NB4 (cell line): ENCODE data around the gene MACROD2.

Experiments
- DNase-seq: peaks from one replicate; pipeline ENCODE4 v3.0.0; 2010; ENCODE audit warnings: low read depth
- H3K4me3 ChIP-seq: one replicate; pipeline ENCODE4 v1.5.1; 2011; ENCODE audit warnings: mild to moderate bottlenecking, low read depth, low read length, moderate library complexity
- MAX ChIP-seq: IDR thresholded peaks from 2 replicates; pipeline ENCODE4 v1.6.1; 2011; ENCODE audit warnings: low read depth, low read length
- MYC ChIP-seq: IDR thresholded peaks from 2 replicates; pipeline ENCODE4 v1.6.1; 2011; ENCODE audit warnings: low read depth, low read length
- POLR2A ChIP-seq: IDR thresholded peaks from 2 replicates; pipeline ENCODE4 v1.6.1; 2011; ENCODE audit warnings: mild to moderate bottlenecking; ENCODE audit not compliant: insufficient read length; ENCODE audit errors: extremely low read depth
- TF ChIP-seq, protein P1 (sequence below): IDR thresholded peaks from one replicate; pipeline ENCODE4 v1.5.1; 2012; ENCODE audit warnings: low read depth, low read length

The MACROD2 gene

DNA sequence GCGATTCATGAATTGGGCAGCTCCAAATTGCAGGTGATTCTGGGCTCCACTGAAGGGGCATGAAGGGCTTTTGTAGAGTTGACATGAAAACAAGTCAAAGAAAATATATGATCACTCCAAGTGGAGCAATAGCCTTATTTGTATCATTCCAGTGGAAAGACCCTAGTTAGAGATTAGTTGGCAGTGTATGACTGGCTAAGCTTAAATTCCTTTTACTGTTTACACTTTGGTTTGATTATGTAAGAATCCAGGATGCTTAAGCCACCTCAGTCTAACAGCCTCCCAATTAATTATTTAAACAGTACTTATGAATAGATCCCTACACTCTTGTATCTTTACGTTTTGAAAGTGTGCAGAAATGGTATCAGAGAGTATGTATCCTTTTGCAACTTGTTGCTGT, 1865.5 kb downstream of the MACROD2 start:
- no peak overlapping the region for H3K4me3 ChIP-seq
- TF ChIP-seq, protein P1, sequence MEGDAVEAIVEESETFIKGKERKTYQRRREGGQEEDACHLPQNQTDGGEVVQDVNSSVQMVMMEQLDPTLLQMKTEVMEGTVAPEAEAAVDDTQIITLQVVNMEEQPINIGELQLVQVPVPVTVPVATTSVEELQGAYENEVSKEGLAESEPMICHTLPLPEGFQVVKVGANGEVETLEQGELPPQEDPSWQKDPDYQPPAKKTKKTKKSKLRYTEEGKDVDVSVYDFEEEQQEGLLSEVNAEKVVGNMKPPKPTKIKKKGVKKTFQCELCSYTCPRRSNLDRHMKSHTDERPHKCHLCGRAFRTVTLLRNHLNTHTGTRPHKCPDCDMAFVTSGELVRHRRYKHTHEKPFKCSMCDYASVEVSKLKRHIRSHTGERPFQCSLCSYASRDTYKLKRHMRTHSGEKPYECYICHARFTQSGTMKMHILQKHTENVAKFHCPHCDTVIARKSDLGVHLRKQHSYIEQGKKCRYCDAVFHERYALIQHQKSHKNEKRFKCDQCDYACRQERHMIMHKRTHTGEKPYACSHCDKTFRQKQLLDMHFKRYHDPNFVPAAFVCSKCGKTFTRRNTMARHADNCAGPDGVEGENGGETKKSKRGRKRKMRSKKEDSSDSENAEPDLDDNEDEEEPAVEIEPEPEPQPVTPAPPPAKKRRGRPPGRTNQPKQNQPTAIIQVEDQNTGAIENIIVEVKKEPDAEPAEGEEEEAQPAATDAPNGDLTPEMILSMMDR, result no peak
- TF ChIP-seq MAX, result no peak
- no peak for TF ChIP-seq MYC
- no peak for TF ChIP-seq POLR2A
- DNase-seq, result no peak

DNA sequence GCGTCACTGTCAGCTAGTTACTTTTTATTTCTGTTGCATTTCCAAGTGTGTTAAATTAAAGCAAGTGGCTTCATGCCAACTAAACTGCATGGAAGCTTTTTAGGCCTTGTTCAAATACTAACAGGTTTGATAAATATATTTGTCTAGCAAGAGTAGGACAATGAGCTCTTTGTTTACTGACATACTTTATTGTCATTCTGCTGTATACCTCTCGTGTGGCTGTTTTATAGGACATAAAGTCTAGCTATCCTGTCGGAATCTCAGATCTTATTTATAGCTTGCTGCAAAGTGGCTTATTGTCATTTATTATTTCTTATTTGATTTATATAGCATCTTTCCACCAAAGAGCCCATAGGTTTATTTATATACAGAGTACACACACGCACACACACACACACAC, 1866.9 kb downstream of the MACROD2 start:
- TF ChIP-seq POLR2A (no peak), MYC (no peak), MAX (no peak)
- TF ChIP-seq, protein P1, result no peak
- no peak for DNase-seq
- H3K4me3 ChIP-seq, result no peak overlapping the region

DNA sequence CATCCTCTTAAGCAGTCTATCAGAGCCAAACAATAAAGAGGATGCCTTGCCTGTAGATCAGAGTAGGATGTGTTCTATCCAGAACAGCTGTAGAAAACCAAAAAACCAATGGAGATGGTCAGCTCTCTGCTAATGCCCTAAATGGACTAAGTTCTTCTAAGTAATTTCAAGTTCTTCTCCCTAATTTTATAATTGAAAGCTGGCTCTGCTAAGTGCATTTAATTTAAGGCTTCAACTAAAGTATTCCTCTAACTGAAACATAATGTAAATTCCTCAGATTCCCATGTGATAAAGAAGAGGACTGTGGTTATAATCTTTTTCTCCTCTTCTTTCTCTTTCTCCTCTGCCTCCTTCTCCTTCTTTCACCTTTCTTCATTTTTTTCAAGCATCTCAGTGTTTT, 1868.4 kb downstream of the MACROD2 start:
- TF ChIP-seq MYC (no peak), POLR2A (no peak), MAX (no peak)
- TF ChIP-seq, protein P1, result no peak

DNA sequence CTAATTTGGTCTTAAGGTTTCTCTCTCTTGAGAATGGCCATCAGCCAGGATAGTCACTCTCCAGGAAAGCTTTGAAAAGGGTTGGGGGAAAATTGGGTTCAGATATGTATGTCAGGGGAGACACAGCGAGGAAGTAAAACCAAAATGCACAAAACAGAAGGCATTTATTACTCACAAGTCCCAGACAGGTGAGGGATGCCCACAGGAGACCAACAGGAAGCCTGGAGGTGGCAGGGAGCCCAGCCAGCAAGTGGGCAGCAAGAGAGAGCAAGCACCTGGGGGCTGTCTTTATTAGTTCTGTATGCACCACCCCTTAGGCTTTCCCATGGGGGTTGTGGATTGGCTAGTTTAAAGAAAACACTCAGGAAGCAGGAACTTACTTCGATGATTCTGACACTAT, 1870.2 kb downstream of the MACROD2 start:
- TF ChIP-seq, protein P1, result no peak
- no peak for TF ChIP-seq POLR2A
- no peak for TF ChIP-seq MYC
- TF ChIP-seq MAX, result no peak
- H3K4me3 ChIP-seq, result no peak overlapping the region
- DNase-seq, result no peak

More for the DNA sequence above, 1868.4 kb downstream of the MACROD2 start:
- DNase-seq, result no peak
- H3K4me3 ChIP-seq, result no peak overlapping the region

GRCh38 chr20:15866916-15867730, 1871.8 kb downstream of the MACROD2 start:
- no peak for DNase-seq
- TF ChIP-seq POLR2A (no peak), MYC (no peak), MAX (no peak)
- TF ChIP-seq, protein P1, result no peak
- H3K4me3 ChIP-seq, result no peak overlapping the region
